Cardiac muscle cell (in vitro differentiated cells and primary cell): ENCODE measurements around the gene SUN5. TPM values are rescaled to one million over a fixed set of nuclear protein-coding genes. Genes with fewer than 3 reads are reported as not detected.

Experiments
- DNase-seq, 2 donors: peaks; one replicate each; pipeline versions ENCODE4 v3.0.0 to v3.0.0-alpha.2; 2010 to 2017; ENCODE audit warnings: low read depth in 1 of 2, low spot score in 1 of 2
- H3K27ac ChIP-seq: fragments of 200-600 bp; sonication (generic); 2 replicates; pipeline ENCODE4 v1.5.1; 2016
- H3K27me3 ChIP-seq: fragments of 200-600 bp; sonication (generic); 2 replicates; pipeline ENCODE4 v1.6.0; 2016; ENCODE audit warnings: control low read depth
- H3K36me3 ChIP-seq: fragments of 200-600 bp; sonication (generic); 2 replicates; pipeline ENCODE4 v1.5.1; 2016; ENCODE audit warnings: control low read depth
- H3K4me1 ChIP-seq: fragments of 200-600 bp; sonication (generic); 2 replicates; pipeline ENCODE4 v1.8.1; 2017; ENCODE audit warnings: low read depth, mild to moderate bottlenecking, mixed run types
- H3K4me3 ChIP-seq: fragments of 200-600 bp; sonication (generic); 2 replicates; pipeline ENCODE4 v1.5.1; 2016; ENCODE audit warnings: mild to moderate bottlenecking
- H3K9me3 ChIP-seq: fragments of 200-600 bp; sonication (generic); 2 replicates; pipeline ENCODE4 v1.5.1; 2017; ENCODE audit warnings: low read depth, mild to moderate bottlenecking, control low read depth
- polyA plus RNA-seq: library from polyadenylated mRNA; unstranded; fragments of >200 nt; fragmentation: Nextera tagmentation; extraction: Ambion mirVana; gene quantifications from 2 replicates; pipeline ENCODE4 v1.2.1, GENCODE V29; 2016
- total RNA-seq: library from RNA; depleted of rRNA; stranded (reverse); fragments of >200 nt; gene quantifications from 2 replicates; pipeline ENCODE4 v1.2.3, GENCODE V29; 2016
- TF ChIP-seq, protein P1 (sequence below): IDR thresholded peaks from 2 replicates; pipeline ENCODE4 v1.5.1; 2012; ENCODE audit warnings: low read depth, mild to moderate bottlenecking, low read length

SUN5 gene
- total and polyA plus RNA-seq, 2 experiments from 2014 or later = not detected

DNA sequence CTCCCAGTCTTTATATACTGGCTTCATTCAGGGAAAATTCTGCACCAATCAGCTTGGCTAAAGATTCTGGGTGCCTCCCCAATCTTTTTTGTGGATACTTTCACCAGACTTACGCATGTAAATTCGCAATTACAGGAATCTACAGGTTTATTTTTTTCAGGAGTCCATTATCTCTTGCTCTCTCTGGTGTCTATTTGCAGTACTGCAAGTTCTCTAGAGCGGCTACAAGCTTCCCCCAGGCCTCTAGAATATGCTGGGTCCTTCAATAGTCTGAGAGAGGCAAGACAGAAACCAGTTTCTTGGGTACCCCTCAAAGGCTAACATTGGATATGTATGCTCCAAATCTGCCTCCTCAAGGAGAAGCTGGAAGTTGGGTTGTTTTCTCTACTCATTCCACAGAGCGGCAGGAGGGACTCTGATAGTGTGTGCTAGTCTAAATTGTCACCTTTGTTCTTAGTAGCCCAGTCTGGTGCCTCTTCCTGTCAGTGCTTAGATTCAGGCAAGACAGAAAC is 58.5 kb downstream of the SUN5 start:
- H3K36me3 ChIP-seq = no peaks in the 10 kb centered on the region
- H3K27me3 ChIP-seq = no peaks in the 10 kb centered on the region
- peaks cover 8% of the 10 kb centered on the region for H3K4me1 ChIP-seq
- TF ChIP-seq, protein P1, sequence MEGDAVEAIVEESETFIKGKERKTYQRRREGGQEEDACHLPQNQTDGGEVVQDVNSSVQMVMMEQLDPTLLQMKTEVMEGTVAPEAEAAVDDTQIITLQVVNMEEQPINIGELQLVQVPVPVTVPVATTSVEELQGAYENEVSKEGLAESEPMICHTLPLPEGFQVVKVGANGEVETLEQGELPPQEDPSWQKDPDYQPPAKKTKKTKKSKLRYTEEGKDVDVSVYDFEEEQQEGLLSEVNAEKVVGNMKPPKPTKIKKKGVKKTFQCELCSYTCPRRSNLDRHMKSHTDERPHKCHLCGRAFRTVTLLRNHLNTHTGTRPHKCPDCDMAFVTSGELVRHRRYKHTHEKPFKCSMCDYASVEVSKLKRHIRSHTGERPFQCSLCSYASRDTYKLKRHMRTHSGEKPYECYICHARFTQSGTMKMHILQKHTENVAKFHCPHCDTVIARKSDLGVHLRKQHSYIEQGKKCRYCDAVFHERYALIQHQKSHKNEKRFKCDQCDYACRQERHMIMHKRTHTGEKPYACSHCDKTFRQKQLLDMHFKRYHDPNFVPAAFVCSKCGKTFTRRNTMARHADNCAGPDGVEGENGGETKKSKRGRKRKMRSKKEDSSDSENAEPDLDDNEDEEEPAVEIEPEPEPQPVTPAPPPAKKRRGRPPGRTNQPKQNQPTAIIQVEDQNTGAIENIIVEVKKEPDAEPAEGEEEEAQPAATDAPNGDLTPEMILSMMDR = peak; percentile 68
- H3K4me3 ChIP-seq = no peak overlapping the region
- peak; percentile 43 to 49 for DNase-seq
- H3K27ac ChIP-seq = no peak overlapping the region
- no peaks in the 10 kb centered on the region for H3K9me3 ChIP-seq

DNA sequence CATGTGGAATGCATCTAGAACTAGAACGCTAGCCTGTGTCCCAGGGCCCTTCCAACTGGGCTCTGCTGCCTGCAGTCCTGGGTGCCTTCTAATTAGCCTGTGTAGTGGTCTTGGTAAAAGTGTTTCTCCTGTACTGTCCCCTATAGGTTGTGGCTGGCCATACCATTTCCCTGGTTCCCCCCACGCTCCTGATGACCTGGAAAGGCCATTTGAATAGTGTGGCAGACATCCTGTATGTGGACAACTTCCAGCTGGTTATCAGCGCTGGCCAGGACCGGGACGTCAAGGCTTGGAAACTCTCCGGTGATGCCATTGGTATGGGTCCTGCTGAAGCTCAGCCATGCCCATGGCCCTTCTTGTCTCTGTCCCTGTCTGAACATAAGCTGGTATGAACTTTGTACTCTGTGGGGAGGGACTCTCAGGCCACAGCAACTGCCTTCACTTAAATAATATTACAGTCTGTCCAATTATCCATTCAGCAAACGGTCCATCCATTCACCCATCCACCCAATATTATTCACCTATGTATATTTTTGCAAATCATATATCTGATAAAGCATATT is 60.7 kb downstream of the SUN5 start:
- H3K27me3 ChIP-seq = no peaks in the 10 kb centered on the region
- DNase-seq = no peak

DNA sequence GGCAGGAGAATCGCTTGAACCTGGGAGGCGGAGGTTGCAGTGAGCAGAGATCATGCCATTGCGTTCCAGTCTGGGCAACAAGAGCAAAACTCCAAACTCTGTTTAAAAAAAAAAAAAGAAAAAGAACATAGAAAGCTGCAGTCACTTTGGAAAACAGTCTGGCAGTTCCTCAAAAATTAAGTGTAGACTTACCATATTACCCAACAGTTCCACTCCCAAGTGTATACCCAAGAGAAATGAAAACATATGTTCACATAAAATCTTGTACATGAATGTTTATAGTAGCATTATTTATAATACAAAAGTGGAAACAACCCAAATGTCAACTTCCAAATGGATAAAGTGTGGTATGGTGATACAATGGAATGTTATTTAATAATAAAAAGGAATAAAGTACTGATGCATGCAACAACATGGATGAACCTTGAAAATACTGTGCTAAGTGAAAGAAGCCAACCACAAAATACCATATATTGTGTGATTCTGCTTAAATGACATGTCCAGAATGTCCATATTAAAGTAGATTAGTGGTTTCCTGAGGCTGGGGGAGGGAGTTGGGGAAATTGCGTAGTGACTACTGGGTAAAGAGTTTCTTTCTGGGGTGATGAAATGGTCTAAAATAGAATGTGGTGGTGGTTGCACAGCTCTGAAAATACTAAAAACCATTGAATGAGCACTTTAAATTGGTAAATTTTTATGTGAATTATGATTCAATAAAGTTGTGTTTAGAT is 62.9 kb downstream of the SUN5 start:
- peak in 1 of 2 donors; percentile 2 for DNase-seq
- no peaks in the 10 kb centered on the region for H3K4me1 ChIP-seq
- H3K27ac ChIP-seq = no peak overlapping the region
- TF ChIP-seq, protein P1 = no peak
- H3K27me3 ChIP-seq = no peaks in the 10 kb centered on the region
- H3K9me3 ChIP-seq = no peaks in the 10 kb centered on the region
- H3K36me3 ChIP-seq = no peaks in the 10 kb centered on the region
- no peak overlapping the region for H3K4me3 ChIP-seq

More for the DNA sequence above, 60.7 kb downstream of the SUN5 start:
- Histone ChIP-seq H3K4me3 (no peak overlapping the region), H3K4me1 (no peaks in the 10 kb centered on the region), H3K36me3 (no peaks in the 10 kb centered on the region), H3K9me3 (no peaks in the 10 kb centered on the region), H3K27ac (no peak overlapping the region)
- TF ChIP-seq, protein P1 = no peak

DNA sequence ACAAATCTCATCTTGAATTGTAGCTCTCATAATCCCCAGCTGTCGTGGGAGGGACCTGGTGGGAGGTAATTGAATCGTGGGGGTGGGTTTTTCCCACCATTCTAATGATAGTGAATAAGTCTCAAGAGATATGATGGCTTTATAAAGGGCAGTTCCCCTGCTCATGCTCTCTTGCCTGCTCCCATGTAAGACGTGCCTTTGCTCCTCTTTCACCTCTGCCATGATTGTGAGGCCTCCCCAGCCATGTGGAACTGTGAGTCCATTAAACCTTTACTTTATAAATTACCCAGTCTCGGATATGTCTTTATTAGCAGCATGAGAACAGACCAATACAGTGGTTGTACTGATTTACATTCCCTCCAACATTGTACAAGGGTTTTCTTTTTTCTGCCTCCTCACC is 69.7 kb downstream of the SUN5 start:
- no peaks in the 10 kb centered on the region for H3K4me1 ChIP-seq
- no peak overlapping the region for H3K27ac ChIP-seq
- H3K9me3 ChIP-seq = no peaks in the 10 kb centered on the region
- no peaks in the 10 kb centered on the region for H3K36me3 ChIP-seq
- no peak overlapping the region for H3K4me3 ChIP-seq
- no peak for DNase-seq
- TF ChIP-seq, protein P1 = no peak
- H3K27me3 ChIP-seq = no peaks in the 10 kb centered on the region

Other genes starting within 250 kb of the SUN5 start
- 11.9 and 24.3 TPM in 2 replicates for gene DNMT3B, start 242.0 kb downstream of the SUN5 start, total RNA-seq
- 10.2 and 14.8 TPM in 2 replicates for gene DNMT3B, start 242.0 kb downstream of the SUN5 start, polyA plus RNA-seq
- 106 and 117 TPM in 2 replicates for gene MAPRE1, start 184.5 kb downstream of the SUN5 start, total RNA-seq
- 103 and 127 TPM in 2 replicates for gene MAPRE1, start 184.5 kb downstream of the SUN5 start, polyA plus RNA-seq
- not detected in 2 replicates for gene EFCAB8, start 145.5 kb downstream of the SUN5 start, total RNA-seq
- gene EFCAB8, start 145.5 kb downstream of the SUN5 start, polyA plus RNA-seq = 0.54 TPM in 1 of 2 replicates, not detected in the other
- not detected in 2 replicates for gene BPIFB2, start 3.3 kb upstream of the SUN5 start, total RNA-seq
- gene BPIFB2, start 3.3 kb upstream of the SUN5 start, polyA plus RNA-seq = not detected in 2 replicates
- not detected in 2 replicates for gene BPIFB6, start 27.2 kb upstream of the SUN5 start, total RNA-seq
- not detected in 2 replicates for gene BPIFB6, start 27.2 kb upstream of the SUN5 start, polyA plus RNA-seq
- gene BPIFB3, start 49.5 kb upstream of the SUN5 start, total RNA-seq = not detected in 2 replicates
- gene BPIFB3, start 49.5 kb upstream of the SUN5 start, polyA plus RNA-seq = not detected in 2 replicates
- gene BPIFB4, start 75.2 kb upstream of the SUN5 start, total RNA-seq = not detected in 2 replicates
- gene BPIFB4, start 75.2 kb upstream of the SUN5 start, polyA plus RNA-seq = not detected in 2 replicates
- gene BPIFA2, start 163.7 kb upstream of the SUN5 start, total RNA-seq = not detected in 2 replicates
- not detected in 2 replicates for gene BPIFA2, start 163.7 kb upstream of the SUN5 start, polyA plus RNA-seq
- gene BPIFA3, start 212.9 kb upstream of the SUN5 start, total RNA-seq = not detected in 2 replicates
- not detected in 2 replicates for gene BPIFA3, start 212.9 kb upstream of the SUN5 start, polyA plus RNA-seq
- not detected in 2 replicates for gene BPIFA1, start 231.6 kb upstream of the SUN5 start, total RNA-seq
- not detected in 2 replicates for gene BPIFA1, start 231.6 kb upstream of the SUN5 start, polyA plus RNA-seq